GM20000 (cell line): ENCODE measurements around the gene ARPC4.

Experiments
- DNase-seq: peaks from one replicate; pipeline ENCODE4 v3.0.0; 2012; ENCODE audit warnings: low spot score
- TF ChIP-seq, protein P1 (sequence below): IDR thresholded peaks from 2 replicates; pipeline ENCODE4 v1.5.1; 2012; ENCODE audit warnings: mild to moderate bottlenecking, control low read depth; ENCODE audit errors: extremely low read depth, missing control alignments

Gene ARPC4

DNA sequence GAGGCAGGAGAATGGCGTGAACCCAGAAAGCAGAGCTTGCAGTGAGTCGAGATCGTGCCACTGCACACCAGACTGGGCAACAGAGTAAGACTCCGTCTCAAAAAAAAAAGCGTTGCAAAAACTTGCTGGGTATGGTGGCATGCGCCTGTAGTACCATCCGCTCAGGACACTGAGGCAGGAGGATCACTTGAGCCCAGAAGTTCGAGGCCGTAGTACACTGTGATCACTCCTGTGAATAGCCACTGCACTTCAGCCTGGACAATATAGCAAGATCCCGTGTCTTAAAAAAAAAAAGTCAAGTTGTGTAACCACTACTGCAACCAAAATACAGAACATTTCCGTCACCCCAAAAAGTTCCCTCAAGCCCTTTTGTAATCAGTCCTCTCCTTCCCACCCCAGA, 1.5 kb downstream of the ARPC4 start:
- DNase-seq: no peak
- TF ChIP-seq, protein P1, sequence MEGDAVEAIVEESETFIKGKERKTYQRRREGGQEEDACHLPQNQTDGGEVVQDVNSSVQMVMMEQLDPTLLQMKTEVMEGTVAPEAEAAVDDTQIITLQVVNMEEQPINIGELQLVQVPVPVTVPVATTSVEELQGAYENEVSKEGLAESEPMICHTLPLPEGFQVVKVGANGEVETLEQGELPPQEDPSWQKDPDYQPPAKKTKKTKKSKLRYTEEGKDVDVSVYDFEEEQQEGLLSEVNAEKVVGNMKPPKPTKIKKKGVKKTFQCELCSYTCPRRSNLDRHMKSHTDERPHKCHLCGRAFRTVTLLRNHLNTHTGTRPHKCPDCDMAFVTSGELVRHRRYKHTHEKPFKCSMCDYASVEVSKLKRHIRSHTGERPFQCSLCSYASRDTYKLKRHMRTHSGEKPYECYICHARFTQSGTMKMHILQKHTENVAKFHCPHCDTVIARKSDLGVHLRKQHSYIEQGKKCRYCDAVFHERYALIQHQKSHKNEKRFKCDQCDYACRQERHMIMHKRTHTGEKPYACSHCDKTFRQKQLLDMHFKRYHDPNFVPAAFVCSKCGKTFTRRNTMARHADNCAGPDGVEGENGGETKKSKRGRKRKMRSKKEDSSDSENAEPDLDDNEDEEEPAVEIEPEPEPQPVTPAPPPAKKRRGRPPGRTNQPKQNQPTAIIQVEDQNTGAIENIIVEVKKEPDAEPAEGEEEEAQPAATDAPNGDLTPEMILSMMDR: no peak

DNA sequence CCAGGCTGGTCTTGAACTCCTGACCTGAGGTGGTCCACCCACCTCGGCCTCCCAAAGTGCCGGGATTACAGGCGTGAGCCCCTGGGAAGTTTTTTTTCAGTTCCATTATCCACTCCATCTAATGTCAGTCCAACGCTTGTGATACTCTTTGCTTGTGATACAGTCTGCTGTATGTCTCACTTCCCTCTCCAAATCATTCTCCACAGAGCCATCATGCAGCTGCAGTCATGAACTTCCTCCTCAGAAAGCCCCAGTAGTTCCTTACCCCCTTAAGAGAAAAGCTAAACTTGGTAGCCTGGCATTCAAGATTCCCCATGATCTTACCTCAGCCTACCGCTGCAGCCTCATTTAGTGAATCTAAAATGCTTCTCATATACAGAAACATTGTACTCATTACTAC, 2.3 kb downstream of the ARPC4 start:
- TF ChIP-seq, protein P1: no peak
- DNase-seq: no peak

DNA sequence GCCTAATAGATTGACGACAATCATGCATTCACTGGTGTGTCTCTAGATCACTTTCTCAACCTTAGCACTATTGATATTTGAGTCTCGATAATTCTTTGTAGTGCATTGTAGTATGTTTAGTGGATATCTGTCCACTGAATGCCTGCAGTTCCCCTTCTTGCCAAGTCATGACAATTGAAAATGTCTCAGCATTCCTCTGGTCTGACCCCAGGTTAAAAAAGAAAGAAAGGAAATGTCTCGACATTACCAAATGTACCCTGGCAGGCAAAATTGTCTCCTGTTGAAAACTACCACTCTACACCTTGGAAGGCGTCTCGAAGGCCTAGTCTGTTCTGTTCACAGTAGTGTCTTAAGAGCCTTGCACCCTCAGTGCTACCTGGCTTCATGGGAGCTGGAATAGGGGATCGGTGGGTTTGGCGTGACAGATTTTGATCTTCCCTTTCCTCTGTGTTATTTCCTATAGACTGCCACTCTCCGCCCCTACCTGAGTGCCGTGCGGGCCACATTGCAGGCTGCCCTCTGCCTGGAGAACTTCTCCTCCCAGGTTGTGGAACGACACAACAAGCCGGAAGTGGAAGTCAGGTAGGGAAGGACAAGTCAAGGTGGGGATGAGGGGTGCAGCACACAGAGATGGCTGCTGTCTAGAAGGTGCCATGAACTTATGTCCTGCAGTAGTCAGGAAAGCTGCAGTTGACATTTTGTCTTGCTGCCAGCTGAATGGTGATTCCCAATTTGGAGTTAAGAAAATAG, 4.5 kb downstream of the ARPC4 start:
- TF ChIP-seq, protein P1: no peak
- DNase-seq: no peak

DNA sequence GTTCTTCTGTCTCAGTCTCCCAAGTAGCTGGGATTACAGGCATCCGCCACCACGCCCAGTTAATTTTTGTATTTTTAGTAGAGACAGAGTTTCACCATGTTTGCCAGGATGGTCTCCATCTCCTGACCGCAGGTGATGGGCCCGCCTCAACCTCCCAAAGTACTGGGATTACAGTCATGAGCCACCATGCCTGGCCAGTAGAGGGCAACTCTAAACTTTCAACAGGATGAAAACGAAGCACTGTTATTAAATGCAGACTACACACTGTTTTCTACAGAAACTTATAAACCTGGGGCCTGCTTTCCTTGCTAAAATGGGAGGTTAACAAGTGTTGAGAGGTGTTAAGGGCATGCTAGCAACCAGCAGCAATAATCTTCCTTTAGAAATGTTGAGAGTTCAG, 7.6 kb downstream of the ARPC4 start:
- TF ChIP-seq, protein P1: no peak
- DNase-seq: no peak

DNA sequence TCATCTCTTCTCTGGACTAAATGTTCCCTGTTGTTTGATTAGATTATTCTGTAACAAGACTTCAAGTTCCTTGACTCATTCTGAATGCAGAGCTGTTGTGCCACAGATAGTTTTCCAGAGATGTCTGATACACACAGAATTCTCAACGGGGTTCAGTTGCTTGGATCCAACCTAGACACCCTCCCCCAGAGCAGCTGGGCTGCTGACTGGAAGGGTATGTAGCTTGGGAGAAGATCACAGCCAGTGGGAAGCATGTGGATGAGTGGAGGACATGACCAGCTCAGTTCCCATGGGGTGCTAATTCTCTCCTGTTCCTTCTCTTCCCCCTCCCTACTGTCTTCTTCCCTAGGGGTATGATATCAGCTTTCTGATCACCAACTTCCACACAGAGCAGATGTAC, 10.6 kb downstream of the ARPC4 start:
- DNase-seq: no peak
- TF ChIP-seq, protein P1: no peak

DNA sequence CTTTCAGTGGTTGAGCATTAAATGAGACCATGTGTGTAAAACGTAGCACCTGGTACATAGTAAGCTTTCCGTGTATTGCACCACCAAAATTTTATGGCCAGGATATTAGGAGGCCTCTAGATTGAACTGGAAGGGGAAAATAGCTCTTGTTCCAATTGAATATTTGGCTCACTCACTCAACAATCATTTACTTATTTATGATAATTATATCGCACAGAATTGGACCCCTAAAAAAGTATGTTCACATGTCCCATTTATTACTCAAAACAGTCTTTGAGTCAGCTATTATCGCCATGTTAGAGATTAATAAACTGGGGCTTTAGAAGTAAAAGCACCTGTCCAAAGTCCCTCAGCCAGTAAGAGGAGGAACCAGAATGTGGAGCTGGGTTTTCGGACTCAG, 12.1 kb downstream of the ARPC4 start:
- DNase-seq: no peak
- TF ChIP-seq, protein P1: no peak

DNA sequence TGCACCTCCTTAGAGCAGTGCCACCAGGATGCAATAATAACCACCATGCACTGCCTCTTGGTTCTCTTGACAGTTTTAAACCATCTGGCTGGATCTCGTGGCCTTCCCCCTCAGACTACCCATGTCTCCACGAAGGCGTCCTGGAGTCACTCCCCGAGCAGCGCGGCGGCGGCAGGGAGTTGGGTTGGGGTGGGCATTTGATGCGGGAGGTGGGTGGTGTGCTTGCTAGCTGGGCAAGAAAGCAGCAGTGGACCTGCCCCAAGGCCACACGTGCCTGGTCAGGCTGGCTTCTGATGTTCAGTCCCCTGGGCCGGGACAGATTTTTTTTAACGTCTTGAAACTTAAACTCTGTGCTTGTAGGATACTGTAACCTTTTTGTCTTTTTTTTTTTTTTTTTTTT, 13.3 kb downstream of the ARPC4 start:
- TF ChIP-seq, protein P1: no peak
- no peak for DNase-seq
